Endothelial cell of umbilical vein (primary cell): ENCODE data around the gene VSTM2B. TPM values are rescaled to one million over a fixed set of nuclear protein-coding genes. Genes with fewer than 3 reads are reported as not detected.

Source experiments
- BruUV-seq: library from RNA; stranded (reverse); fragments of 400-500 nt; replicated peaks from 2 replicates; lab custom pipeline; 2021; lab: Mats Ljungman, UMichigan
- CTCF ChIA-PET: fragments of 300-600, 350-600 bp; sonication (Branson Sonifier 250); formaldehyde crosslinking; loops from one replicate; lab custom pipeline; 2021; ENCODE audit warnings: antibody characterized with exemption, inconsistent platforms; lab: Charles Lee
- POLR2A ChIA-PET: fragments of 300-600, 350-600 bp; sonication (Branson Sonifier 250); formaldehyde crosslinking; loops from one replicate; lab custom pipeline; 2021; ENCODE audit warnings: antibody characterized with exemption, inconsistent platforms; lab: Charles Lee
- DNase-seq: peaks from one replicate; pipeline ENCODE4 v3.0.0-alpha.2; 2011; ENCODE audit warnings: low read depth, low spot score
- FAIRE-seq: peaks from 2 replicates; lab custom pipeline; 2011; peaks lifted over from hg19 to GRCh38; lab: Jason Lieb, UNC
- H2AFZ ChIP-seq: 2 replicates; pipeline ENCODE4 v1.6.0; 2012; ENCODE audit warnings: low read depth, low read length, control low read depth, inconsistent platforms
- H3K27ac ChIP-seq: 2 replicates; pipeline ENCODE4 v1.5.1; 2011; ENCODE audit warnings: low read depth, mild to moderate bottlenecking, control low read depth, low read length, moderate library complexity; ENCODE audit not compliant: insufficient read depth
- H3K27me3 ChIP-seq, 2 experiments: 2 replicates each; pipeline versions ENCODE4 v1.6.0 to v1.6.1; 2011; ENCODE audit warnings: low read length in 2 of 2, mixed read lengths in 1 of 2; ENCODE audit not compliant: control insufficient read depth in 2 of 2, insufficient read depth in 2 of 2
- H3K36me3 ChIP-seq, 2 experiments: 2 replicates in 1 of 2; 3 replicates in 1 of 2; pipeline ENCODE4 v1.5.1; 2011; ENCODE audit warnings: low read length in 2 of 2, mild to moderate bottlenecking in 1 of 2, moderate library complexity in 1 of 2; ENCODE audit not compliant: control insufficient read depth in 2 of 2, insufficient read depth in 2 of 2; ENCODE audit errors: extremely low read depth in 1 of 2
- H3K4me1 ChIP-seq: 3 replicates; pipeline ENCODE4 v1.5.1; 2011; ENCODE audit warnings: mild to moderate bottlenecking, low read length; ENCODE audit not compliant: control insufficient read depth, insufficient read depth; ENCODE audit errors: extremely low read depth
- H3K4me2 ChIP-seq: 2 replicates; pipeline ENCODE4 v1.6.1; 2011; ENCODE audit warnings: low read length, control low read depth, mixed read lengths; ENCODE audit not compliant: insufficient read depth
- H3K4me3 ChIP-seq, 3 experiments: fragments of 200-600 bp in 1 of 3; sonication (generic), shearing (Covaris generic) in 1 of 3; replicated peaks in 1 of 3; 2 replicates each; pipeline ENCODE4 v1.5.1; 2011 to 2016; ENCODE audit warnings: control low read depth in 3 of 3, low read length in 3 of 3, mild to moderate bottlenecking in 2 of 3, inconsistent platforms in 1 of 3, low read depth in 1 of 3, moderate library complexity in 1 of 3; ENCODE audit not compliant: insufficient read depth in 1 of 3
- H3K79me2 ChIP-seq: 2 replicates; pipeline ENCODE4 v1.6.0; 2012; ENCODE audit warnings: low read length, inconsistent platforms; ENCODE audit not compliant: control insufficient read depth, insufficient read depth
- H3K9ac ChIP-seq: replicated peaks from 2 replicates; pipeline ENCODE3; 2011; ENCODE audit warnings: low read length, control low read depth; ENCODE audit not compliant: insufficient read depth; ENCODE audit errors: extremely low read depth
- H3K9me1 ChIP-seq: replicated peaks from 3 replicates; pipeline ENCODE4 v1.6.0; 2011; ENCODE audit warnings: mild to moderate bottlenecking, low read length; ENCODE audit not compliant: control insufficient read depth, insufficient read depth; ENCODE audit errors: extremely low read depth
- H3K9me3 ChIP-seq: replicated peaks from 2 replicates; pipeline ENCODE4 v1.5.1; 2012; ENCODE audit warnings: low read length, inconsistent platforms; ENCODE audit not compliant: control insufficient read depth, insufficient read depth
- H4K20me1 ChIP-seq: replicated peaks from 2 replicates; pipeline ENCODE3; 2011; ENCODE audit warnings: mild to moderate bottlenecking, low read length; ENCODE audit not compliant: control insufficient read depth, insufficient read depth; ENCODE audit errors: extremely low read depth
- EZH2 ChIP-seq: IDR thresholded peaks from 2 replicates; pipeline ENCODE4 v1.6.1; 2012; ENCODE audit warnings: borderline replicate concordance, low read depth, mild to moderate bottlenecking, moderate library complexity, low read length, inconsistent platforms; ENCODE audit not compliant: severe bottlenecking
- FOS ChIP-seq: IDR thresholded peaks from 2 replicates; pipeline ENCODE4 v1.6.1; 2011; ENCODE audit warnings: mild to moderate bottlenecking, low read length, moderate library complexity, borderline replicate concordance; ENCODE audit not compliant: insufficient read depth
- GATA2 ChIP-seq: IDR thresholded peaks from 2 replicates; pipeline ENCODE4 v1.7.0; 2011; ENCODE audit warnings: low read depth, mild to moderate bottlenecking, moderate library complexity, mixed read lengths, low read length; ENCODE audit not compliant: insufficient read length, insufficient read depth
- JUN ChIP-seq: IDR thresholded peaks from 2 replicates; pipeline ENCODE4 v1.6.1; 2011; ENCODE audit warnings: borderline replicate concordance, low read depth; ENCODE audit not compliant: insufficient read length, insufficient read depth
- MAX ChIP-seq: IDR thresholded peaks from 2 replicates; pipeline ENCODE4 v1.6.1; 2011; ENCODE audit not compliant: insufficient read depth, insufficient read length
- MYC ChIP-seq: IDR thresholded peaks from one replicate; pipeline ENCODE4 v1.6.1; 2011; ENCODE audit warnings: mild to moderate bottlenecking, low read depth, low read length
- POLR2A ChIP-seq: IDR thresholded peaks from 2 replicates; pipeline ENCODE4 v1.6.1; 2012; ENCODE audit warnings: low read depth, mild to moderate bottlenecking, control low read depth, low read length
- POLR2AphosphoS5 ChIP-seq: IDR thresholded peaks from 2 replicates; pipeline ENCODE4 v1.6.1; 2012; ENCODE audit warnings: low read depth, mild to moderate bottlenecking, control low read depth, low read length, moderate library complexity; ENCODE audit not compliant: insufficient read depth
- dilution Hi-C: fragments of 300-500 bp; cut with MboI; formaldehyde crosslinking; loops from one replicate; pipeline ENCODE4 v1.15.0; 2019; ENCODE audit warnings: low sequenced_read_pairs; ENCODE audit not compliant: extremely low pct_ligation_motif_present
- intact Hi-C: fragments of 100-400 bp; cut with micrococcal nuclease; formaldehyde crosslinking; loops from one replicate; pipeline ENCODE4 v1.10.0; 2022
- polyA plus RNA-seq, 4 experiments: library from polyadenylated mRNA; depleted of rRNA in 3 of 4; stranded (reverse) in 3 of 4; unstranded in 1 of 4; fragments of >200 nt; gene quantifications; 2 replicates each; pipeline versions ENCODE4 v1.2.1 to v1.2.3, GENCODE V29; 2011 to 2012; ENCODE audit warnings: missing spikeins in 1 of 4
- total RNA-seq: library from RNA; stranded (reverse); gene quantifications from 2 replicates; pipeline ENCODE4 v1.2.3, GENCODE V29; 2021
- TF ChIP-seq, protein P1 (sequence below), 2 donors: IDR thresholded peaks; 1 replicate in 1 of 2; 2 replicates in 1 of 2; pipeline ENCODE4 v1.5.1; 2011; ENCODE audit warnings: low read length in 2 of 2, mild to moderate bottlenecking in 2 of 2, moderate library complexity in 2 of 2, control low read depth in 1 of 2, inconsistent platforms in 1 of 2, low read depth in 1 of 2; ENCODE audit not compliant: insufficient read depth in 1 of 2; ENCODE audit errors: extremely low read depth in 1 of 2

The VSTM2B gene
- total and polyA plus RNA-seq, 2 donors (not counting 3 experiments of a cell fraction or from before 2014, with no cell fraction given) = not detected

DNA sequence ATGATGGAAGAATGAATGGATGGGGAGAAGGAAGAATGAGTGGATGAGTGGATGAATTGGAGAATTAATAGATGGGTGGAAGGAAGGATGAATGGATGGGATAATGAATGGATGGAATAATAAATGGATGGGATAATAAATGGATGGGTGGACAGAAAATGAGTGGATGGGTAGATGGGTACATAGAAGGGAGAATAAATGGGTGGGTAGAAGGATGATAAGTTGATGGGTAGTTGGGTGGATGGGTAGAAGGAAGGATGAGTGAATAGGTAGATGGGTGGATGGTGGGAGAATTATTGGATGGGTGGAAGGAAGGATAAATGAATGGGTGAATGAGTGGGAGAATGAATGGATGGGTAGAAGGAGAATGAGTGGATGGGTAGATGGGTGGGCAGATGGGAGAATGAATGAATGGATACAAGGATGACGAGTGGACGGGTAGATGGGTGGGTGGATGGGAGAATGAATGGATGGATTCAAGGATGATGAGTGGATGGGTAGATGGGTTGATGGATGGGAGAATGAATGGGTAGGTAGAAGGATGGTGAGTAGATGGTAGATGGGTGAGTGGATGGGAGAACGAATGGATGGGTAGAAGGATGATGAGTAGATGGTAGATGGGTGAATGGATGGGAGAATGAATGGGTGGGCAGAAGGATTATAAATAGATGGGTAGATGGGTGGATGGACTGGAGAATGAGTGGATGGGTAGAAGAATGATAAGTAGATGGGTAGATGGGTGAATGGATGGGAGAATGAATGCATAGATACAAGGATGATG, 15.9 kb downstream of the VSTM2B start:
- Histone ChIP-seq H3K4me3 (no peak overlapping the region), H3K4me2 (no peak overlapping the region), H3K36me3 (no peaks in the 10 kb centered on the region), H3K4me1 (no peaks in the 10 kb centered on the region), H3K79me2 (no peaks in the 10 kb centered on the region), H3K9ac (no peak overlapping the region), H4K20me1 (no peaks in the 10 kb centered on the region), H3K9me3 (no peaks in the 10 kb centered on the region), H3K9me1 (no peaks in the 10 kb centered on the region), H3K27me3 (no peaks in the 10 kb centered on the region), H2AFZ (no peak overlapping the region), H3K27ac (no peak overlapping the region)
- intact Hi-C loops = no loop called here
- BruUV-seq = no TSS peak
- TF ChIP-seq FOS (no peak), POLR2AphosphoS5 (no peak), JUN (no peak), POLR2A (no peak), MYC (no peak), EZH2 (no peak), GATA2 (no peak), MAX (no peak)
- TF ChIP-seq, protein P1, sequence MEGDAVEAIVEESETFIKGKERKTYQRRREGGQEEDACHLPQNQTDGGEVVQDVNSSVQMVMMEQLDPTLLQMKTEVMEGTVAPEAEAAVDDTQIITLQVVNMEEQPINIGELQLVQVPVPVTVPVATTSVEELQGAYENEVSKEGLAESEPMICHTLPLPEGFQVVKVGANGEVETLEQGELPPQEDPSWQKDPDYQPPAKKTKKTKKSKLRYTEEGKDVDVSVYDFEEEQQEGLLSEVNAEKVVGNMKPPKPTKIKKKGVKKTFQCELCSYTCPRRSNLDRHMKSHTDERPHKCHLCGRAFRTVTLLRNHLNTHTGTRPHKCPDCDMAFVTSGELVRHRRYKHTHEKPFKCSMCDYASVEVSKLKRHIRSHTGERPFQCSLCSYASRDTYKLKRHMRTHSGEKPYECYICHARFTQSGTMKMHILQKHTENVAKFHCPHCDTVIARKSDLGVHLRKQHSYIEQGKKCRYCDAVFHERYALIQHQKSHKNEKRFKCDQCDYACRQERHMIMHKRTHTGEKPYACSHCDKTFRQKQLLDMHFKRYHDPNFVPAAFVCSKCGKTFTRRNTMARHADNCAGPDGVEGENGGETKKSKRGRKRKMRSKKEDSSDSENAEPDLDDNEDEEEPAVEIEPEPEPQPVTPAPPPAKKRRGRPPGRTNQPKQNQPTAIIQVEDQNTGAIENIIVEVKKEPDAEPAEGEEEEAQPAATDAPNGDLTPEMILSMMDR (IDR thresholded peaks at IDR 0.05; ENCODE audit: extremely low read depth in 1 of 2, insufficient read depth in 1 of 2, low read depth in 1 of 2, low read length in 2 of 2) = no peak
- CTCF ChIA-PET = no interaction called here
- dilution Hi-C loops = no loop called here
- DNase-seq (no peak), FAIRE-seq (no peak)
- POLR2A ChIA-PET = no interaction called here
